NCI-H2196 treated with DMSO at 0.1 percent for 48 hours (cell line): ENCODE measurements around the gene KANK4.

ENCODE experiments used
- DNase-seq: peaks from one replicate; lab custom pipeline; 2025; ENCODE audit not compliant: unreplicated experiment; lab: John Stamatoyannopoulos, UW

The KANK4 gene

DNA sequence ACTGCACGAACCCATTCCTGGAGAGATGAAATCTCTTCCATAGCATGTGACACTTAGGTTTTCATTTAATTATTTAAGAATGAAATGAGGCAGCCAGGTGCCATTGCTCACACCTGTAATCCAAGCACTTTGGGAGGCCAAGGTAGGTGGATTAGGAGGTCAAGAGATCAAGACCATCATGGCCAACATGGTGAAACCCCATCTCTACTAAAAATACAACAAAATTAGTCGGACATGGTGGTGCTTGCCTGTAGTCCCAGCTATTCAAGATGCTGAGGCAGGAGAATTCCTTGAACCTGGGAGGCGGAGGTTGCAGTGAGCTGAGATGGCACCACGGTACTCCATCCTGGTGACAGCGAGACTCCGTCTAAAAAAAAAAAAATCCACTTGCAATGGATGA lies 106.8 kb downstream of the KANK4 start:
- DNase-seq: no peak

DNA sequence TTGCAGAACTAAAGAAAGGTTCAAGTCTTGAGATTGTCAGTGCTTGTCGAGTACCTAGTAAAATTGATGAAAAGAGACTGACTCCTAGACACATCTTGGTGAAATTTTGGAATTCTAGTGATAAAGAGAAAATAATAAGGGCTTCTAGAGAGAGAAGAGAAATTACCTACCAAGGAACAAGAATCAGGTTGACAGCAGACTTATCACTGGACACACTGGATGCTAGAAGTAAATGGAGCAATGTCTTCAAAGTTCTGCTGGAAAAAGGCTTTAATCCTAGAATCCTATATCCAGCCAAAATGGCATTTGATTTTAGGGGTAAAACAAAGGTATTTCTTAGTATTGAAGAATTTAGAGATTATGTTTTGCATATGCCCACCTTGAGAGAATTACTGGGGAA lies 108.3 kb downstream of the KANK4 start:
- DNase-seq: no peak

DNA sequence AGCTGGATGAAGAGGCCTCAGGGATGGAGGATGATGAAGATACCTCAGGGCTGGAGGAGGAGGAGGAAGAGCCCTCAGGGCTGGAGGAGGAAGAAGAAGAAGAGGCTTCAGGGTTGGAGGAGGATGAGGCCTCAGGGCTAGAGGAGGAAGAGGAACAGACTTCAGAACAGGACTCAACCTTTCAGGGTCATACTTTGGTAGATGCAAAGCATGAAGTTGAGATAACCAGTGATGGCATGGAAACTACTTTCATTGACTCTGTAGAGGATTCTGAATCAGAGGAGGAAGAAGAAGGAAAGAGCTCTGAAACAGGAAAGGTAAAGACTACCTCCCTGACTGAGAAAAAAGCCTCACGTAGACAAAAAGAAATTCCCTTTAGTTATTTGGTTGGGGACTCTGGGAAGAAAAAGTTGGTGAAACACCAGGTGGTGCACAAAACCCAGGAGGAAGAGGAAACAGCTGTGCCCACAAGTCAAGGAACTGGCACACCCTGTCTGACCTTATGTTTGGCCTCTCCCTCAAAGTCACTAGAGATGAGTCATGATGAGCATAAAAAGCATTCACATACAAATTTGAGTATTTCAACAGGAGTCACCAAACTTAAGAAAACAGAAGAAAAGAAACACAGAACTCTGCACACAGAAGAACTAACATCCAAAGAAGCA lies 109.2 kb downstream of the KANK4 start:
- no peak for DNase-seq

DNA sequence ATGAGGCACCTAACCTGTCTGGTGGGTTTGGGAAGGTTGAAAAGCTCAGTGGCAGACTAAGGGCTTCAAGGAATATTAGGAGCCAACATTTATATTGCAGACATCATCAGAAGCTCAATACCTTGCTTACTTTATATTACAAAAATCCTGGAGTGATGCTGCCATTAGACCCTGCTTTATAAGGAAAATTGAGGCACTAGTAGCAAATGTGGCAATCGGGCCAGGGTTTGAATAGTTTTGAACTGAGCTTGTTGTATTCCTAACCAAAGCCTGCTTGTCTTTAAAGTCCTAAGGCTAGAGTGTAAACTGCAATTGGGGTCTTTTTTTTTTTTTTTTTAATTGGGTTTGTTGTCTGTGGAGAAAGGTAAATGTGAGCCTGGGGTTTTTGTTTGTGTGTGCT lies 110.3 kb downstream of the KANK4 start:
- DNase-seq: no peak

DNA sequence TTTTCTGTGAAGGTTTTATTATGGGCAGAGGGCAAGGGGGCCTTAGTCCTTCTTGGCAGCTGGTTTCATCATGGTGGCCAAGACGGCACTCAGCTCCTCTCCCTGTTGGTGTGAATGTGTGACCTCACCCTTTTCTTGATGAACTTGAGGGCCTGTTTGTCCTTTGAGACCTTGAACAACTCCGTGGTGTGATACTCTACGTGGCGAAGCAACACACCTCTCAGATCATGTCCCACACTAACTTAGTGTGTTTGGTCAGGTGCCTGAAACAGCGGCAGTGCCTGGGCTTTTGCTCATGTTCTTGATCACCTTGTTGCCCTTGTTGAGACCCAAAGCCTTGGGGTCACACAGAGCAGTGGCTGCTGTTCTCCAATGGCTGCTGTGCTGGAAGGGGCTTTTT lies 111.1 kb downstream of the KANK4 start:
- DNase-seq: no peak

DNA sequence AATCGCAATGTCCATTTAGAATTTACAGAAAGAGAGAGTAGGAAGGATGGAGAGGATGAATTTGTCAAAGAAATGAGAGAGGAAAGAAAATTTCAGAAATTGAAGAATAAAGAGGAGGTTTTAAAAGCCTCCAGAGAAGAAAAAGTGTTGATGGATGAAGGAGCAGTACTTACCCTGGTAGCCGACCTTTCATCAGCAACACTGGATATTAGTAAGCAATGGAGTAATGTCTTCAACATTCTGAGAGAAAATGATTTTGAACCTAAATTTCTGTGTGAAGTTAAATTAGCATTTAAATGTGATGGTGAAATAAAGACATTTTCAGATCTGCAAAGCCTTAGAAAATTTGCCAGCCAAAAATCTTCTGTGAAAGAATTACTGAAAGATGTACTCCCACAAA lies 112.0 kb downstream of the KANK4 start:
- no peak for DNase-seq

DNA sequence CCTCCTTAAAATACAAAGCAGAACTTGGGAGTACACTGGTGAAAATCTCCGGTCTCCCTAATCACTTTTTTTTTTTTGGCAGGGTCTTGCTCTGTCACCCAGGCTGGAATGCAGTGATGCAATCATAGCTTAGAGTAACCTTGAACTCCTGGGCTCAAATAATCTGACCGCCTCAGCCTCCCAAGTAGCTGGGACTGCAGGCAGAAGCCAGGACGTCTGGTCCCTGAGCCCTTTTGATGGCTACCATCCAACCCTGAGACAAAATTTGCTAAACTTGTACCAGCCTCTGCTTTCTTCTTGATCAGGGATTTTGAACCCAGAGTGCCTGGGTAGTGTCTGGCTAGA lies 120.5 kb downstream of the KANK4 start:
- DNase-seq: no peak

DNA sequence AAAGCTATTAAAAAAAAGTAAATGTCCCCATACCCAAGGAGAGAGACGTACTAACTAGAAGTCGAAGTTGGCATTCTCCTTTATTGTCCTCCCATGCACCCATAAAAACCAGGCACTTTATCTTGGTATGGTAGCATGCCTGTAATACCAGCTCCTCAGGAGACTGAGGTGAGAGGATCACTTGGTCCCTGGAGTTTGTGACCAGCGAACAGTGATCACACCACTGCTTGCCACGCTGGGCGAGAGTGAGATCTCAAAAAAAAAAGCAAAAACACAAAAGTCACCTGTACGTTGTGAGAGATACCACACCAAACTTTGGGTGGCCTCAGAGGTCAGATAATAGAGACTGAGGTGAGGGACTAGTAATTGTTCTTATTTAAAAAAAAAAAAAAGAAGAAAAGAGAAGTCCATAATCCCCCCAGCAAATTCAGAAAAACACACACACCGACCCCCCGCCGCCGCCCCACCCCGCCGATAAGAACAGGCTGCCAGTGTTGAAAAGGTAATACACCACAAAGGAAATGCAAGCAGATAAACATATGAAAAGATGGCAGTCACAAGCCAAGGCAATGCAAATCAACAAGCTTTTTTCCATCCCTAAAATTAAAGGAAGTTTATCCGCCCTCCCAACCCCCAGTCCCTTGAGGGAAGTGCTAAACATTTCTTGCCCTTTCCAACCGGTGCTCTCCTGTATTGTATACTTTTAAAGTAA lies 121.0 kb downstream of the KANK4 start:
- DNase-seq: no peak

DNA sequence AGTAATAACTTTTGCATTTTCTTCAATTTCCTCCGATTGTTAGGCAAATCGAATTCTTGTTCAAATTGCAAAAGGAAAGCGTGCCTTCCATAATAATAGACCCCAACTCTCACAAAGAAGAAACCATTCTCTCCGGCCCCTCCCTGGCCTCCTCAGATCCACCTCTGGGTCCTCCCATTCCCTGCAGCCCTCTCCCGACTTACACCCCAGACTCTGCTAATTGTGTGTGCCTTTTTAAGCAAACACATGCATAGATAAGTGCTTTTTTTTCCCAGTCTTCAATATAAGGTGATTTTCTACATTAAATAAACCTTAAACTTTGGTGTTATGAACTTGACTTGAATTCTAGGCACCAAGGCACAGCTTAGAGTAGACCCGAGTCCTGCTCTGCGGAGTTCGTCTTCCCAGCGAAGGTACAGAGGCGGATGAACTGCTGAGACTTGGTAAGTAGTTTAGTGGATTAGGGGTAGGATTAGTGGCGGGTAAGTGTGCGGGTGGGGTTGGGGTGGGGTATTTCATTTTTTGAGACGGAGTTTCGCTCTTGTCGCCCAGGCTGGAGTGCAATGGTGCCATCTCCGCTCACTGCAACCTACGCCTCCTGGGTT lies 123.0 kb downstream of the KANK4 start:
- no peak for DNase-seq

DNA sequence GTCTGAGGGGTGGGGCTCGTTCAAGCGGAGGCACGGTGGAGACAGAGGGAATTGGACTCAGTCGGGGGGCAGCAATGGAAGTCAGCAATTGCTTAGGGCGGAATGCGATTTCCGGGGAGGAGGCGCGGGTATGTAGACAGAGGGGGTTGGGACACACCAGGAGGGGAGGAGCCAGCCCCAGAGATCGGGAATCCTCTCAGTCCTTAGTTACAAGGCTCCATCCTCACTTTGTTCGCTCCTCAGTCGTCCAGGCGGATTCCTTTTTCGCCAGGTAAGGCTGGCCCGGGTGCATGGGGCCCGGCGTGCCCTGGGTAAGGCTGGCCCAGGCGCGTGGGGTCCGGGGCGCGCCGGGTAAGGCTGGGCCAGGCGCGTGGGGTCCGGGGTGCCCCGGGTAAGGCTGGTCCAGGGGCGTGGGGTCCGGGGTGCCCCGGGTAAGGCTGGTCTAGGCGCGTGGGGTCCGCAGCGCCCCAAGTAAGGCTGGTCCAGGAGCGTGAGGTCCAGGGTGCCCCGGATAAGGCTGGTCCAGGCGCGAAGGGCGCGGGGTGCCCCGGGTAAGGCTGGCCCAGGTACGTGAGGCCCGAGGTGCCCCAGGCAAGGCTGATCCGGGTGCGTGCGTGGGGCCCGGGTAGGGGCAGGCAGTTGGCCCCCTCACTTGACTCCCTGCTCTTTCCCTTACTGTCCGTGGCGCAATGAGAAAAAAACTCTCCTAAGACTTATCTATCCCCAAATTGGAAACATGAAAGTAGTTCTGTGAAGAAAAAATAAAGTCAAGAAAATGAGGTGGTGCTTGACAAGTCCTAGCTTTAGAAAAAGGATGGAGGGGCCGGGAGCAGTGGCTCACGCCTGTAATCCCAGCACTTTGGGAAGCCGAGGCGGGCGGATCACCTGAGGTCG lies 124.3 kb downstream of the KANK4 start, which contains the start of gene L1TD1:
Gene L1TD1 (plus strand): TSS at position 199 of the 894 bp plus-strand sequence. CDS start 11,780 bp downstream, outside the sequence.
- DNase-seq: no peak

DNA sequence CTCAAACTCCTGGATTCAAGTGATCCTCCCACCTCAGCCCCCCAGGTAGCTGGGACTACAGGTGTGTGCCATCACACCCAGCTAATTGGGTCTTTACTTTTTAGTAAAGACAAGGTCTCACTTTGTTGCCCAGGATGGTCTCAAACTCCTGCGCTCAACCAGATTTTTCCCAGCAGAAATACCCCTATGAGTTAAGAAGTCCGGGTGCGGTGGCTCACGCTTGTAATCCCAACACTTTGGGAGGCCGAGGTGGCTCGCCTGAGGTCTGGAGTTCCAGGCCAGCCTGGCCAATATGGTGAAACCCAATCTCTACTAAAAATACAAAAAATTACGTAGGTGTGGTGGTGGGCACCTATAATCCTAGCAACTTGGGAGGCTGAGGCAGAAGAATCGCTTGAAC lies 131.1 kb downstream of the KANK4 start:
- no peak for DNase-seq

DNA sequence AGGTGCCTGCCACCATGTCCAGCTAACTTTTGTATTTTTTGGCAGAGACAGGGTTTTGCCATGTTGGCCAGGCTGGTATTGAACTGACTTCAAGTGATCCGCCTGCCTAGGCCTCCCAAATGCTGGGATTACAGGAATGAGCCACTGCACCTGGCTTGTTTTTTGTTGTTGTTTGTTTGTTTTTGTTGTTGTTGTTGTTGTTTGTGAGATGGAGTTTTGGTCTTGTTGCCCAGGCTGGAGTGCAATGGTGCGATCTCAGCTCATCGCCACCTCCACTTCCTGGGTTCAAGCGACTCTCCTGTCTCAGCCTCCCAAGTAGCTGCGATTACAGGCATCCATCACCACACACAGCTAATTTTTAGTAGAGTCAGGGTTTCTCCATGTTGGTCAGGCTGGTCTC lies 131.7 kb downstream of the KANK4 start:
- no peak for DNase-seq
